Ovary (tissue), 9 donors: ENCODE results near the gene ITGB7. TPM values are rescaled to one million over a fixed set of nuclear protein-coding genes. Genes with fewer than 3 reads are reported as not detected.

Source experiments
- DNase-seq, 5 donors: peaks; one replicate each; pipeline ENCODE4 v3.0.0-alpha.2; 2019 to 2020
- H3K27ac ChIP-seq, 2 donors: fragments of 200-600 bp; one replicate each; pipeline versions ENCODE4 v1.5.1 to v1.8.0; 2019 to 2022
- H3K27me3 ChIP-seq: fragments of 200-600 bp; one replicate; pipeline ENCODE4 v1.8.0; 2022
- H3K36me3 ChIP-seq: fragments of 200-600 bp; sonication (generic); one replicate; pipeline ENCODE4 v1.5.1; 2019
- H3K4me1 ChIP-seq: one replicate; pipeline ENCODE4 v1.8.1; 2013; ENCODE audit warnings: mild to moderate bottlenecking, moderate library complexity; ENCODE audit not compliant: insufficient read depth
- H3K4me3 ChIP-seq: fragments of 200-600 bp; sonication (generic); one replicate; pipeline ENCODE4 v1.5.1; 2017
- H3K9me3 ChIP-seq, 2 donors: fragments of 200-600 bp in 1 of 2; sonication (generic) in 1 of 2; one replicate each; pipeline versions ENCODE4 v1.5.1 to v1.8.1; 2013 to 2019; ENCODE audit warnings: mild to moderate bottlenecking in 1 of 2, moderate library complexity in 1 of 2
- EP300 ChIP-seq: sonication (generic); formaldehyde crosslinking; IDR thresholded peaks from one replicate; pipeline ENCODE4 v1.6.1; 2017; ENCODE audit warnings: antibody characterized with exemption
- POLR2A ChIP-seq: fragments of 450-650 bp; IDR thresholded peaks from one replicate; pipeline ENCODE4 v1.6.1; 2017; ENCODE audit warnings: antibody characterized with exemption, mild to moderate bottlenecking, moderate library complexity
- WGBS, 3 donors: extraction: QIAGEN DNeasy Blood & Tissue Kit in 1 of 3; methylation state at CpG; one replicate each; pipeline versions ENCODE4 v1.1.5 to v1.1.7; 2013 to 2017; 5-methylcytosine and 5-hydroxymethylcytosine counted together
- intact Hi-C, 4 donors: fragments of 100-400 bp; cut with DNase I; formaldehyde crosslinking; loops; one replicate each; pipeline versions ENCODE4 v1.11.0 to v1.15.1; 2022 to 2023
- polyA plus RNA-seq, 2 donors: library from polyadenylated mRNA; stranded (reverse); fragments of 200-250 nt in 1 of 2; fragments of 350-450 nt in 1 of 2; fragmentation: Illumina TruSeq in 1 of 2; extraction: RNeasy Lipid Tissue Mini Kit (QIAGEN cat#74804) in 1 of 2; gene quantifications; one replicate each; pipeline ENCODE4 v1.2.3, GENCODE V29; 2013 to 2014
- total RNA-seq, 7 donors: library from RNA; depleted of rRNA in 2 of 7; stranded (reverse); fragments of >200 nt in 2 of 7; fragmentation: NEBNext Ultra II Directional in 3 of 7; extraction: Animal tissue kit (Norgen Biotek cat#: 25700) in 3 of 7; gene quantifications; one replicate each; pipeline versions ENCODE4 v1.1.0 to v1.2.4, GENCODE V29; 2016 to 2023
- TF ChIP-seq, protein P1 (sequence below), 3 donors: fragments of 450-650 bp in 2 of 3; fragments of 200-600 bp in 1 of 3; IDR thresholded peaks; one replicate each; pipeline versions ENCODE4 v1.5.1 to v1.8.0; 2016 to 2022; ENCODE audit warnings: antibody characterized with exemption in 3 of 3, mild to moderate bottlenecking in 1 of 3
- donor health status: DM: no; HTN: no; CAD: no; lungs with moderate emphysema.
- donor health status: DM: no; HTN: no; CAD: no.
- donor health status: Bipolar disorder and iron deficiency.
- donor health status: DM: yes; HTN: yes; CAD: no.
- donor health status: DM: no; HTN: no; CAD: no.
- donor health status: DM: yes; HTN: yes; CAD: no.

The ITGB7 gene
- total and polyA plus RNA-seq, 9 donors = 0.45 to 3.1 (median 1.7) TPM

DNA sequence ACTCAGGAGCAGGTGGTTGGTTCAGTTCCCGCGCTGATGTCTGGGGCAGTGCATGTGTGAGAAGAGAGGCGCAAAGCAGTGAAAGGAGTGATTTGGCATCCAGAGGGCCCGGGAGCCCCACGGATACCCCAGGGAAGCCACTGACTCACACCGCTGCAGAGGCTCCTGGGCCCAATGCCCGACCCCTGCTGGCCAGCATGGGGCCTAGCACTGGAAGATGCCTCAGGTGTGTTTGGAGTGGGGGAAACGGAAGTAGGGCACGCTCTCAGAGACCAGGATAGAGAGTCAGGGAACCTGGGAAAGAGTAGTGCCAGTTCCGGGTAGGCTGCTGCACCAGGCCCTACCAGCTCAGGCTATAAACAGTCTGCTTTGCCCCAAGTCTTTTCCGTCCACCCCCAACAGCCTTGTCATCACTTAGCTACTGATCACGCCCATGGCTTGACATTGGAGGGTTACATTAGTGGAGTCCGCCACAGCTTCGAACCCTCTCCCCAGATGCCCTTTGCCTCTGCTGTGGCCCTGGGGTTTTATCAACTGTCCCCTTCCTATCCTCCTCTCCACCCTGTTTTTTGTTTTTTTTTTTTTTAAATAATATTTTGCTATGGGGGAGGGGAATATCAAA is 16.8 kb downstream of the ITGB7 start:
- Histone ChIP-seq H3K4me3 (no peak overlapping the region), H3K36me3 (no peaks in the 10 kb centered on the region), H3K9me3 (no peaks in the 10 kb centered on the region), H3K4me1 (no peaks in the 10 kb centered on the region), H3K27ac (no peak overlapping the region), H3K27me3 (no peaks in the 10 kb centered on the region)
- intact Hi-C loops = no loop called here
- 34 to 44% (median 38%) methylated on average over 14 of the region's 14 CpGs for WGBS, 3 donors
- TF ChIP-seq, protein P1, sequence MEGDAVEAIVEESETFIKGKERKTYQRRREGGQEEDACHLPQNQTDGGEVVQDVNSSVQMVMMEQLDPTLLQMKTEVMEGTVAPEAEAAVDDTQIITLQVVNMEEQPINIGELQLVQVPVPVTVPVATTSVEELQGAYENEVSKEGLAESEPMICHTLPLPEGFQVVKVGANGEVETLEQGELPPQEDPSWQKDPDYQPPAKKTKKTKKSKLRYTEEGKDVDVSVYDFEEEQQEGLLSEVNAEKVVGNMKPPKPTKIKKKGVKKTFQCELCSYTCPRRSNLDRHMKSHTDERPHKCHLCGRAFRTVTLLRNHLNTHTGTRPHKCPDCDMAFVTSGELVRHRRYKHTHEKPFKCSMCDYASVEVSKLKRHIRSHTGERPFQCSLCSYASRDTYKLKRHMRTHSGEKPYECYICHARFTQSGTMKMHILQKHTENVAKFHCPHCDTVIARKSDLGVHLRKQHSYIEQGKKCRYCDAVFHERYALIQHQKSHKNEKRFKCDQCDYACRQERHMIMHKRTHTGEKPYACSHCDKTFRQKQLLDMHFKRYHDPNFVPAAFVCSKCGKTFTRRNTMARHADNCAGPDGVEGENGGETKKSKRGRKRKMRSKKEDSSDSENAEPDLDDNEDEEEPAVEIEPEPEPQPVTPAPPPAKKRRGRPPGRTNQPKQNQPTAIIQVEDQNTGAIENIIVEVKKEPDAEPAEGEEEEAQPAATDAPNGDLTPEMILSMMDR (IDR thresholded peaks at IDR 0.05) = peak; percentile 55 to 73 (median 59)
- TF ChIP-seq EP300 = no peak
- peak; percentile 54 to 77 (median 66) for DNase-seq

DNA sequence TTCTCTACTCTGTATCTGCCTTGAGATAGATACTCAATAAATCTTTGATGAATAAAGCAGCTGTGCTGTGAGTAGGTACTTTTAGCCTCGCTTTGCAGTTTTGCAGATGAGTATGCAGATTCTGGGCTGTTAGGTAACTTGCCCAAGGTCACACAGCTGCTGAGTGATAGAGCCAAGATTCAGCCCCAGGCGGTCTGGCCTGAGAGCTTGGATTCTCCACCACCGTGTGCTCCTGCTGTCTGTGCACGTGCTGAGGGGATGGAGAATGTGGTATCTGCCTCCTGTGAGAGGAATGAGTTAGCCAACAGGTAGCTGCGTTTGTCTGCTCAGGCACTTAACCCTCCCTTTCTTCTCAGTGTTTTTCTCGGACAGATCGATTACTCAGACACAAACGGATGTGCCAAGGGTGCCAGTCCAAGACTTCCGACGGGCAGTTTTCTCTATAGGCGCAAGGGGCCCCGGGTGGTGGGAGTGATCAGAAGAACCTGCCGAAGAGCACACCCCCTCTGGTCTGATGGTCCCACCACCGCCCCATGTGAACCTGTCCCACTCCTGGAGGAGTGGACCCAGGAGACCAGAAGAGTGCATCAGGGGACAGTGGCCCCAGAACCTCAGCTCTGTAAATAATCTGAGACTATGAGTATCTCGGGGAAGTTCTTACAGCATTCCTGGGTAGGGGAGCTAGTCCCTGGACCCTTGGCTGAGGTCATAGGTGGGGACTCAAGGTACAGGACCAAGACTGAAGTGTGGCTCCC is 19.7 kb downstream of the ITGB7 start:
- TF ChIP-seq, protein P1 (IDR thresholded peaks at IDR 0.05) = no peak
- TF ChIP-seq POLR2A (no peak), EP300 (no peak)
- H3K36me3 ChIP-seq = no peaks in the 10 kb centered on the region
- DNase-seq = no peak
- no peaks in the 10 kb centered on the region for H3K27me3 ChIP-seq
- intact Hi-C loops = loop anchor here in 1 of 4 donors (2.0 kb wide), 1 partner anchor 119 kb away; no protein-coding TSS in a partner anchor
- peaks cover 5% of the 10 kb centered on the region for H3K4me1 ChIP-seq
- 55 to 73% (median 59%) methylated on average over 15 of the region's 15 CpGs for WGBS, 3 donors
- H3K9me3 ChIP-seq = no peaks in the 10 kb centered on the region
- H3K4me3 ChIP-seq = no peak overlapping the region
- no peak overlapping the region for H3K27ac ChIP-seq

DNA sequence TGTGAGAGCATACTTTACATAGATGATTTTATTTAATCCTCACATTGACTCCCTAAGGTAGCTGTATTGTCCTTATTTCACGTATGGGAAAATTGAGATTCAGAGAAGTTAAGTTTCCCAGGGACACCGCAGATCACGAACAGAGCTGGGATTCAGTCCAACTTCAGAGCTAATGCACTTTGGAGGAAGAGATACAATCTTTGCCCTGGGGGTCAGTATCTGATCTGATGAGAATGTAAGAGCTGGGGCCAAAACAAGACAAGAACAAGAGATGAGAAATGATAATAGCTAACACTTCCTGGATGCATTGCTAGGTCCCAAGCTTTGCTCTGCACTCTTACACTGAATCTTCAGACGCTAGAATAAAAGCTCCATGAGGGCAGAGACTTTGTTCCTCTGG is 20.3 kb downstream of the ITGB7 start:
- Histone ChIP-seq H3K27me3 (no peaks in the 10 kb centered on the region), H3K9me3 (no peaks in the 10 kb centered on the region), H3K4me1 (peaks cover 11% of the 10 kb centered on the region), H3K36me3 (no peaks in the 10 kb centered on the region), H3K27ac (no peak overlapping the region), H3K4me3 (no peak overlapping the region)
- intact Hi-C loops = loop anchor here in 1 of 4 donors (2.0 kb wide), 1 partner anchor 118 kb away; no protein-coding TSS in a partner anchor
- DNase-seq = no peak
- TF ChIP-seq, protein P1 (IDR thresholded peaks at IDR 0.05) = no peak
- TF ChIP-seq POLR2A (no peak), EP300 (no peak)
- WGBS, 3 donors = 91% methylated on average over 4 of the region's 4 CpGs

DNA sequence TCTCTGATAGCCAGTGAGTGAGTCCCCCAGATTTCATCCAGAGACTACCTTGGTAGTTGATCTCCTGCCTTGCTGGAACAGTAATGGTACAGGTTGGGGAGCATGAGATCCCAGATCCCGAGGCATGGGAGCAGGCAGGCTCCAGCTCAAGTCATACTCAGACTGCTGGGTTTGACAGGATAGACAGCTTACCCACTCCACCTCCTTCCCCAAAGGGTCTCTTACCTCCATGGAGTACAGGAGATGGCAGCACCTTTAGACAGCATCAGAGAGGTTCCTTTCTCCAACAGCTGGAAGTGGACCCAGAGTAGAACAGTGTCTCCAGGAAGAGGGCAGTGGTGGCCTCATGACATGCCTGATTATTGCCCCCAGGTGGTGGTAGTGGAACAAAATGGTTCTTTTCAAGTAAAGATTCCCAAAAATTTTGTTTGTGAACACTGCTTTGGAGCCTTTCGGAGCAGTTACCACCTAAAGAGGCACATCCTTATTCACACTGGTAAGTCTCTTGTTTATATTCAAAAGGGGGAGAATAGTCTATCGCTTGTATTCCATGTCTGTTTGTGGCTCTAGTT is 21.4 kb downstream of the ITGB7 start:
- TF ChIP-seq EP300 = no peak
- TF ChIP-seq POLR2A = no peak
- TF ChIP-seq, protein P1 (IDR thresholded peaks at IDR 0.05) = no peak
- H3K27ac ChIP-seq = no peak overlapping the region
- no peaks in the 10 kb centered on the region for H3K27me3 ChIP-seq
- no peaks in the 10 kb centered on the region for H3K9me3 ChIP-seq
- H3K4me3 ChIP-seq = no peak overlapping the region
- no peak for DNase-seq
- intact Hi-C loops = loop anchor here in 1 of 4 donors (2.0 kb wide), 1 partner anchor 117 kb away; no protein-coding TSS in a partner anchor
- 88 to 96% (median 95%) methylated on average over 3 of the region's 3 CpGs for WGBS, 3 donors
- peaks cover 14% of the 10 kb centered on the region for H3K4me1 ChIP-seq
- H3K36me3 ChIP-seq = no peaks in the 10 kb centered on the region
